Mammary epithelial cell (primary cell): ENCODE results near the gene CFC1.
"Not testable (repeated sequence)": the region's sequence is repeated elsewhere in the genome, so short reads cannot be mapped to it uniquely, and the experiment has no call there.

Experiments
- CTCF ChIP-seq, 2 donors: IDR thresholded peaks in 1 of 2; conservative IDR thresholded peaks in 1 of 2; 2 replicates each; pipeline ENCODE4 v1.5.1; 2011 to 2012; ENCODE audit warnings: inconsistent platforms in 2 of 2, low read length in 2 of 2, mild to moderate bottlenecking in 2 of 2, control low read depth in 1 of 2, low read depth in 1 of 2; ENCODE audit not compliant: insufficient read depth in 1 of 2; ENCODE audit errors: extremely low read depth in 1 of 2
- EZH2 ChIP-seq: IDR thresholded peaks from 2 replicates; pipeline ENCODE4 v1.6.1; 2012; ENCODE audit warnings: low read length, inconsistent platforms, borderline replicate concordance

DNA sequence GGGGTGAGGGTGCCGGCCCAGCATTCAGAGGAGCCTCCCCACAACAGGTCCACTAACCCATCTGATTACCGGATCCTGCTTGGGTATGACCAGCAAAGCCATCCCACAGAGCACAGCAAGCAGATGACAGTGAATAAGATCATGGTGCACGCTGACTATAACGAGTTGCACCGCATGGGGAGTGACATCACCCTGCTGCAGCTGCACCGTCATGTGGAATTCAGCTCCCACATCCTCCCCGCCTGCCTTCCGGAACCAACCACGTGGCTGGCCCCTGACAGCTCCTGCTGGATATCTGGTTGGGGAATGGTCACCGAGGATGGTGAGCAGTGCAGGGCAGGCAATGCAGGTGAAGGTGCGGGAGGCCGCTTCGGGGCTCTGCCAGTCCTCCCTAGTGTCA, 25.1 kb downstream of the CFC1 start:
- not testable (repeated sequence) for TF ChIP-seq EZH2; CTCF (conservative IDR thresholded peaks at IDR 0.05 in 1 of 2, IDR thresholded peaks at IDR 0.05 in 1 of 2; ENCODE audit: extremely low read depth in 1 of 2, insufficient read depth in 1 of 2, low read depth in 1 of 2, low read length in 2 of 2)
